B cell (primary cell): ENCODE data around the gene DGUOK. TPM values are rescaled to one million over a fixed set of nuclear protein-coding genes. Genes with fewer than 3 reads are reported as not detected.

Source experiments
- ATAC-seq: fragments of 200-7000 bp; cut with Tn5 transposase; one replicate; pipeline ENCODE4 v1.10.0; 2021; ENCODE audit warnings: low read depth, mild to moderate bottlenecking, moderate number of reproducible peaks, moderate library complexity
- CTCF ChIA-PET: fragments of 350-600 bp; sonication (Branson Sonifier 250); formaldehyde crosslinking; loops from one replicate; lab custom pipeline; 2021; ENCODE audit warnings: antibody characterized with exemption, inconsistent platforms; lab: Charles Lee
- POLR2A ChIA-PET: fragments of 350-600 bp; sonication (Branson Sonifier 250); formaldehyde crosslinking; loops from one replicate; lab custom pipeline; 2021; ENCODE audit warnings: antibody characterized with exemption; lab: Charles Lee
- DNase-seq: peaks from one replicate; pipeline ENCODE4 v3.0.0; 2013
- H2AFZ ChIP-seq: 2 replicates; pipeline ENCODE4 v1.6.1; 2012; ENCODE audit warnings: mild to moderate bottlenecking, low read depth, low read length; ENCODE audit not compliant: insufficient read depth, poor library complexity, severe bottlenecking
- H3K27ac ChIP-seq, 2 donors: 1 replicate in 1 of 2; 2 replicates in 1 of 2; pipeline ENCODE4 v1.5.1; 2012 to 2013; ENCODE audit warnings: low read length in 2 of 2, mild to moderate bottlenecking in 2 of 2, moderate library complexity in 1 of 2
- H3K27me3 ChIP-seq, 4 experiments: fragments of 200-600 bp in 1 of 4; sonication (generic) in 1 of 4; replicated peaks in 1 of 4; 1 replicate in 2 of 4; 2 replicates in 2 of 4; pipeline versions ENCODE4 v1.6.1 to v1.7.0; 2013 to 2016; ENCODE audit warnings: low read length in 3 of 4, mild to moderate bottlenecking in 2 of 4, mixed read lengths in 1 of 4, moderate library complexity in 1 of 4; ENCODE audit not compliant: insufficient read depth in 4 of 4, control insufficient read depth in 3 of 4; ENCODE audit errors: control extremely low read depth in 1 of 4
- H3K36me3 ChIP-seq, 2 experiments: replicated peaks in 1 of 2; 1 replicate in 1 of 2; 2 replicates in 1 of 2; pipeline versions ENCODE4 v1.6.1 to v1.7.1; 2013; ENCODE audit warnings: low read length in 1 of 2; ENCODE audit not compliant: insufficient read depth in 2 of 2, control insufficient read depth in 1 of 2; ENCODE audit errors: control extremely low read depth in 1 of 2, extremely low read depth in 1 of 2
- H3K4me1 ChIP-seq, 2 donors: fragments of 200-600 bp in 1 of 2; sonication (generic) in 1 of 2; 1 replicate in 1 of 2; 2 replicates in 1 of 2; pipeline versions ENCODE4 v1.5.1 to v1.6.1; 2013 to 2017; ENCODE audit warnings: low read length in 2 of 2; ENCODE audit not compliant: control insufficient read depth in 2 of 2, insufficient read depth in 2 of 2
- H3K4me2 ChIP-seq: replicated peaks from 2 replicates; pipeline ENCODE3; 2012; ENCODE audit warnings: mild to moderate bottlenecking, low read depth, low read length; ENCODE audit not compliant: poor library complexity, severe bottlenecking
- H3K4me3 ChIP-seq, 5 experiments: fragments of 200-600 bp in 1 of 5; sonication (generic) in 1 of 5; 1 replicate in 3 of 5; 2 replicates in 2 of 5; pipeline versions ENCODE4 v1.5.1 to v1.7.0; 2011 to 2016; ENCODE audit warnings: low read length in 4 of 5, mild to moderate bottlenecking in 4 of 5, low read depth in 2 of 5, control low read depth in 1 of 5, moderate library complexity in 1 of 5; ENCODE audit not compliant: insufficient read depth in 1 of 5; ENCODE audit errors: control extremely low read depth in 1 of 5, extremely low read depth in 1 of 5
- H3K79me2 ChIP-seq: fragments of 200-600 bp; sonication (generic); one replicate; pipeline ENCODE4 v1.6.0; 2016; ENCODE audit warnings: low read length; ENCODE audit not compliant: control insufficient read depth, insufficient read depth
- H3K9ac ChIP-seq: fragments of 200-600 bp; sonication (generic); 2 replicates; pipeline ENCODE4 v1.6.1; 2017; ENCODE audit warnings: mild to moderate bottlenecking, low read length, moderate library complexity
- H3K9me3 ChIP-seq, 3 donors: one replicate each; pipeline versions ENCODE4 v1.6.1 to v1.7.1; 2013; ENCODE audit warnings: low read length in 2 of 3; ENCODE audit not compliant: control insufficient read depth in 2 of 3, insufficient read depth in 1 of 3; ENCODE audit errors: control extremely low read depth in 1 of 3
- H4K20me1 ChIP-seq: 2 replicates; pipeline ENCODE4 v1.6.0; 2012; ENCODE audit warnings: mild to moderate bottlenecking, low read length; ENCODE audit not compliant: insufficient read depth, control insufficient read depth, poor library complexity, severe bottlenecking
- H3K27ac Mint-ChIP-seq: one replicate; pipeline ENCODE4 v1.8.0; 2021; ENCODE audit warnings: mixed read lengths
- H3K27me3 Mint-ChIP-seq: one replicate; pipeline ENCODE4 v1.8.0; 2021; ENCODE audit warnings: mixed read lengths
- H3K4me1 Mint-ChIP-seq: one replicate; pipeline ENCODE4 v1.8.0; 2021; ENCODE audit warnings: mixed read lengths
- H3K4me3 Mint-ChIP-seq: one replicate; pipeline ENCODE4 v1.8.0; 2021; ENCODE audit warnings: mixed read lengths
- H3K9me3 Mint-ChIP-seq: one replicate; pipeline ENCODE4 v1.8.0; 2022; ENCODE audit warnings: mixed read lengths; ENCODE audit not compliant: insufficient read depth
- CTCF ChIP-seq: fragments of 200-600 bp; IDR thresholded peaks from one replicate; pipeline ENCODE4 v1.8.0; 2022; ENCODE audit warnings: antibody characterized with exemption, mild to moderate bottlenecking
- EZH2 ChIP-seq: IDR thresholded peaks from 2 replicates; pipeline ENCODE4 v1.6.1; 2012; ENCODE audit warnings: borderline replicate concordance, low read depth, mild to moderate bottlenecking, moderate library complexity, low read length; ENCODE audit not compliant: insufficient read depth, poor library complexity, severe bottlenecking
- WGBS: methylation state at CpG from one replicate; pipeline ENCODE4 v1.1.5; 2013; ENCODE audit warnings: missing lambda C conversion rate; ENCODE audit not compliant: insufficient coverage; 5-methylcytosine and 5-hydroxymethylcytosine counted together
- intact Hi-C: fragments of 100-400 bp; cut with micrococcal nuclease; formaldehyde crosslinking; loops from one replicate; pipeline ENCODE4 v1.10.0; 2022
- polyA plus RNA-seq: library from polyadenylated mRNA; depleted of rRNA; stranded (reverse); fragments of >200 nt; gene quantifications from 2 replicates; pipeline ENCODE4 v1.2.3, GENCODE V29; 2012
- total RNA-seq, 2 donors: library from RNA; stranded (reverse); fragments of 120-200 nt in 1 of 2; gene quantifications; 1 replicate in 1 of 2; 2 replicates in 1 of 2; pipeline versions ENCODE4 v1.2.3 to v1.2.4, GENCODE V29; 2013 to 2022

DGUOK gene
- total and polyA plus RNA-seq, 2 donors (not counting 1 experiment from before 2014, with no cell fraction given) = 61.7 to 81.5 TPM

- WGBS = 41% methylated on average over 22 of the region's 24 CpGs
- Histone ChIP-seq H3K4me1 (peaks cover 42 to 59% of the 10 kb centered on the region in 2 donors), H3K27ac (peak overlapping the region in 1 of 2 donors; percentile 17), H2AFZ (no peak overlapping the region), H3K36me3 (peaks cover 4 to 36% of the 10 kb centered on the region in 2 experiments), H4K20me1 (peaks cover 66% of the 10 kb centered on the region), H3K9ac (peak overlapping the region; percentile 71), H3K9me3 (peaks cover 0 to 14% (median 5%) of the 10 kb centered on the region in 3 donors), H3K4me2 (peak overlapping the region; percentile 76), H3K27me3 (no peaks in the 10 kb centered on the region), H3K79me2 (peaks cover 68% of the 10 kb centered on the region), H3K4me3 (peak overlapping the region in 4 of 5 experiments; percentile 14 to 64 (median 32))
- TF ChIP-seq CTCF (no peak), EZH2 (no peak)
- peak overlapping the region; percentile 59 for H3K27ac Mint-ChIP-seq
- ATAC-seq (no peak), DNase-seq (no peak)
- peaks cover 4% of the 10 kb centered on the region for H3K9me3 Mint-ChIP-seq
- POLR2A ChIA-PET = interaction anchor here (1.0 kb wide), 1 partner anchor 60 kb away, joined by 5 read pairs; no protein-coding TSS in a partner anchor
- CTCF ChIA-PET = interaction anchor here (0.6 to 4.0 kb wide), 11 partner anchors 9 to 351 kb away, joined by 3 to 19 read pairs (median 3); partner anchors contain the start of gene STAMBP
- intact Hi-C loops = loop anchor here (5.0 kb wide), 1 partner anchor 80 kb away; no protein-coding TSS in a partner anchor
- H3K4me3 Mint-ChIP-seq = peak overlapping the region; percentile 82
- no peaks in the 10 kb centered on the region for H3K27me3 Mint-ChIP-seq
- H3K4me1 Mint-ChIP-seq = peaks cover 69% of the 10 kb centered on the region
These were observed 60.6 kb downstream of the DGUOK start for GRCh38 chr2:73987109-73987947.
